ENCODE data around the gene CES1.

CES1 gene

DNA sequence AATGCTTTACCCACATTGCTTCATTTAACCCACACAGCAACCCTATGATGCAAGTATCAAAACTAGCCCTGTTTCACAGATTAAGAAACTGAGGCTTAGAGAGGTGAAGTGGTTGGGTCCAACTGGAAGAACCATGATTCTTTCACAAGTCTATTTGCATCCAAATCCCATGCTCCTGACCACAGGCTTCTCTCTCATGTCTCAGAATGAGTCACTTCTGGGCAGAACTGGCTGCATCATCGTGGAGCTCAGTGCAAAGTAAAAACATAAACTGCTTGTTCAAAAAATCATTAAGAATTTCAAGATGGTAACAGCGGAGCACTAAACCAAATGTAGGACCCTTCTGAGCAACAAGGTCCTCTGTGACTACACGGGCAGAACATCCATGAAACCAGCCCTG lies 20.2 kb upstream of the CES1 start:
- Histone ChIP-seq H3K9me3 (no peaks in the 10 kb centered on the region), H3K4me3 (ENCODE audit: low read depth in 1 of 2, low read length in 1 of 2) (no peak overlapping the region), H3K27ac (no peak overlapping the region), H3K4me1 (ENCODE audit: control insufficient read depth in 1 of 2, insufficient read depth in 1 of 2, low read depth in 1 of 2, low read length in 1 of 2) (no peaks in the 10 kb centered on the region), H3K36me3 (no peaks in the 10 kb centered on the region), H3K27me3 (peaks cover 21% of the 10 kb centered on the region)
- TF ChIP-seq, protein P1, sequence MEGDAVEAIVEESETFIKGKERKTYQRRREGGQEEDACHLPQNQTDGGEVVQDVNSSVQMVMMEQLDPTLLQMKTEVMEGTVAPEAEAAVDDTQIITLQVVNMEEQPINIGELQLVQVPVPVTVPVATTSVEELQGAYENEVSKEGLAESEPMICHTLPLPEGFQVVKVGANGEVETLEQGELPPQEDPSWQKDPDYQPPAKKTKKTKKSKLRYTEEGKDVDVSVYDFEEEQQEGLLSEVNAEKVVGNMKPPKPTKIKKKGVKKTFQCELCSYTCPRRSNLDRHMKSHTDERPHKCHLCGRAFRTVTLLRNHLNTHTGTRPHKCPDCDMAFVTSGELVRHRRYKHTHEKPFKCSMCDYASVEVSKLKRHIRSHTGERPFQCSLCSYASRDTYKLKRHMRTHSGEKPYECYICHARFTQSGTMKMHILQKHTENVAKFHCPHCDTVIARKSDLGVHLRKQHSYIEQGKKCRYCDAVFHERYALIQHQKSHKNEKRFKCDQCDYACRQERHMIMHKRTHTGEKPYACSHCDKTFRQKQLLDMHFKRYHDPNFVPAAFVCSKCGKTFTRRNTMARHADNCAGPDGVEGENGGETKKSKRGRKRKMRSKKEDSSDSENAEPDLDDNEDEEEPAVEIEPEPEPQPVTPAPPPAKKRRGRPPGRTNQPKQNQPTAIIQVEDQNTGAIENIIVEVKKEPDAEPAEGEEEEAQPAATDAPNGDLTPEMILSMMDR (IDR thresholded peaks at IDR 0.05), result no peak

DNA sequence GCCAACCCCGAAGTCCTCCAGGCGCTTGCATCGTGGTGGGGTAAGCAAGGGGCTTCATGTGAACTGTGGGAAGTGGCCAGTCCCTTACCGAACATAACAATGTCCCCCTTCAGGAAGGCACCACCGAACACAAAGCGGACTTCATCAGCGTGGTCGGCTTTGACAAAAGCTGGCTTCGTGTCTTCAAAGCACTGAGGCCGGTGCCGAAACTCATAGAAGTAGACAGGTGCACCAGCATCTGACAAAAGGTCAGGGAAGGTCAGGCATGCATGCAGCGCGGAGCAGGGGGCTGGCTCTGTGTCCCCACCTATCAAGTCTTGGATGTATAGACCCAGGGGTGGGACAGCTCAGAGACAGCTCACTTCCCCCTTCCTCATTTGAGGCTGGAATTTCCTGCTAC lies 16.6 kb upstream of the CES1 start:
- TF ChIP-seq, protein P1 (IDR thresholded peaks at IDR 0.05), result no peak
- H3K36me3 ChIP-seq, result no peaks in the 10 kb centered on the region
- no peak overlapping the region for H3K4me3 ChIP-seq (ENCODE audit: low read depth in 1 of 2, low read length in 1 of 2)
- peaks cover 40% of the 10 kb centered on the region for H3K27me3 ChIP-seq
- no peaks in the 10 kb centered on the region for H3K4me1 ChIP-seq (ENCODE audit: control insufficient read depth in 1 of 2, insufficient read depth in 1 of 2, low read depth in 1 of 2, low read length in 1 of 2)
- no peak overlapping the region for H3K27ac ChIP-seq
- H3K9me3 ChIP-seq, result no peaks in the 10 kb centered on the region

DNA sequence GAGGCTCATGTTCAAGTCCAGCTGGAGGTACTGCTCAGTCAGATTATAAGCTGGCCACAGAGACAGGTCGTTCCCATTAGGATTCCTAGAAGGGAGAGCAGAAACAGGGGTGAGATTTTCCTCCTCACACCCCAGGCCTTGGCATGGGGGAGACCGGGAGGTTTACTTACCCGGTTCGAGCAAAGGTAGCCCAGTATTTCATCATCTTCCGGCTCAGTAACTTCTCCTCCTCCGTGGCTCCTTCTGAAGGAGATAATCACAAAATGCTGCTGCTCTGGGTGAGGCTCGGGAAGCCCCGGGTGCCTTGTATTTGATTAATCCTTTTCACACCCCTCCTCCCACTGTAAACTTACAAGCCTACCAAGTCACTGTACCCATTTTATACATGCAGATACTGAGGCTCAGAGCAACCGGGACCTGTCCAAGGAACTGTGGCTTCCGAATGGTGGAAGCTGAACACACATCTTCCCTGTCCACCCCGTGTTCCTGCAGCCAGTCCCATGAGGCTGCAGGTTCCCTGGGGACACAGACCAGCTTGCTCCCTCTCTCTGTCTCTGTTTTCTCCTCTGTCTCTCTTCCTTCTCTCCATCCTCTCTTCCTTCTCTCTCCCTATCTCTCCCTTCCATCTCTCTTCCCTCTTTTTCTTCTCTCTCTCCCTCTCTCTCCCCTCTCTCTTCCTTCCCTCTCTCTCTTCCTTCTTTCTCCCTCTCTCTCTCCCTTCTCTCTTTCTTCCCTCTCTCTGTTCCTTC lies 13.9 kb upstream of the CES1 start:
- Histone ChIP-seq H3K36me3 (no peaks in the 10 kb centered on the region), H3K27ac (no peak overlapping the region), H3K4me1 (ENCODE audit: control insufficient read depth in 1 of 2, insufficient read depth in 1 of 2, low read depth in 1 of 2, low read length in 1 of 2) (no peaks in the 10 kb centered on the region), H3K4me3 (ENCODE audit: low read depth in 1 of 2, low read length in 1 of 2) (no peak overlapping the region), H3K9me3 (no peaks in the 10 kb centered on the region), H3K27me3 (peaks cover 44% of the 10 kb centered on the region)
- TF ChIP-seq, protein P1 (IDR thresholded peaks at IDR 0.05), result no peak

DNA sequence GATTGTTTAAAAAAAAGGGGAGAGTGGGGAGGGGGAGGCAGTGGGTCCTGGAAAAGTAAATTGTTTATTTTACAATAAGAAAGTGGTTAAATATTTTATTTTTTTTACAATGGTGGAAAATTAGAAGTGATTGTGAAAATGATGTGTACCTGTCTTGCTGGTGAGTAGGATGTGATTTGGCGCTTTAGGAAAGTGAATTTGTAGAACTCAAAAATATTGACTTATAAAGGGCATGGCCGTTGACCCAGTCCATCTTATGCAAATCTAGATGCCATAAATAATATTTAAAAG lies 10.2 kb upstream of the CES1 start:
- H3K4me3 ChIP-seq (ENCODE audit: low read depth in 1 of 2, low read length in 1 of 2), result no peak overlapping the region
- TF ChIP-seq, protein P1 (IDR thresholded peaks at IDR 0.05), result no peak
- H3K9me3 ChIP-seq, result no peaks in the 10 kb centered on the region
- no peaks in the 10 kb centered on the region for H3K4me1 ChIP-seq (ENCODE audit: control insufficient read depth in 1 of 2, insufficient read depth in 1 of 2, low read depth in 1 of 2, low read length in 1 of 2)
- H3K27ac ChIP-seq, result no peak overlapping the region
- peaks cover 23% of the 10 kb centered on the region for H3K27me3 ChIP-seq
- H3K36me3 ChIP-seq, result no peaks in the 10 kb centered on the region

DNA sequence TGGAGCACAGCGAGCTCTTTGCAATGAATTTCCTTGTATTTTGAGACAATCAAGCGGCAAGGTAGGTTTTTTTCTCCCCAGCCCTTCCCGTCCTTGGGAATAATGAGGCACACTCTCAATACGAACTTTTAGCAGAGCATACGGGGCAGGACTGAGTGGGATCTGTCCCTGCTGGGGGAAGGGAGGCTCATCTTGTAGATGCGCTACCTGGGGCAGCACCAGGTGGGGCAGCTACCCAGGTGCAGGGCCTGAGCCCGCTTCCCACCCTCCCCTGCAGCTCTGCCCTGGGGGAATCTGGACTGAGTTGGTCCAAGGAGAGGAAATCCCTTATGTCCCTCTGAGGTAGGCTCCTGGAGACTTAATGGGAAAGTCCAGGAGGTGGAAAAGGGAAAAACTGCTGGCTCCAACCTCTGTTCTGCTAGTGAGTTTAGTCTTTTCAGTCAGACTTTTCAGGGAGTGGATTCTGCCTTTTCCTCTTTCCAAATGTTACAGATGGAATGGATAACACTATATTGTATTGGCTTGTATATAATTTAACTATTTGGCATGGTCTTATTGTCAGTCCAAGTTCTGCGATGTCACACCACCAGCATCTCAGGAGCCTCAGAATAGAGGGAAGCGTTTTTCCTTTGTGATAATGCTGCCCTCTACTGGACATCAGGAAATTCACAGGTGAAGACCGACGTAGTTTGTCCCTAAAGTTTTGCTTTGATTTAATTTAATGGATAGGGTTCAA lies 9.6 kb upstream of the CES1 start:
- H3K27ac ChIP-seq, result no peak overlapping the region
- TF ChIP-seq, protein P1 (IDR thresholded peaks at IDR 0.05), result peak; percentile 64

More for the DNA sequence above, 9.6 kb upstream of the CES1 start:
- H3K9me3 ChIP-seq, result no peaks in the 10 kb centered on the region
- no peak overlapping the region for H3K4me3 ChIP-seq (ENCODE audit: low read depth in 1 of 2, low read length in 1 of 2)
- H3K4me1 ChIP-seq (ENCODE audit: control insufficient read depth in 1 of 2, insufficient read depth in 1 of 2, low read depth in 1 of 2, low read length in 1 of 2), result no peaks in the 10 kb centered on the region
- no peaks in the 10 kb centered on the region for H3K36me3 ChIP-seq
- H3K27me3 ChIP-seq, result peaks cover 19% of the 10 kb centered on the region

All from neutrophil (primary cell).